Progenitor cell of endocrine pancreas (in vitro differentiated cells): Measurements from ENCODE around the gene KRTAP23-1. TPM values are rescaled to one million over a fixed set of nuclear protein-coding genes. Genes with fewer than 3 reads are reported as not detected.

Source experiments
- DNase-seq: peaks from one replicate; pipeline ENCODE4 v3.0.0; 2021; ENCODE audit warnings: low spot score; ENCODE audit not compliant: unreplicated experiment
- H3K27ac Mint-ChIP-seq: 2 replicates; pipeline ENCODE4 v1.8.0; 2021; ENCODE audit warnings: mild to moderate bottlenecking, moderate library complexity, mixed read lengths
- H3K27me3 Mint-ChIP-seq: 2 replicates; pipeline ENCODE4 v1.8.0; 2021; ENCODE audit warnings: mixed read lengths
- H3K36me3 Mint-ChIP-seq: 2 replicates; pipeline ENCODE4 v1.8.0; 2022; ENCODE audit warnings: mixed read lengths; ENCODE audit not compliant: insufficient read depth
- H3K4me1 Mint-ChIP-seq: 2 replicates; pipeline ENCODE4 v1.8.0; 2021; ENCODE audit warnings: low read depth, mixed read lengths
- H3K4me3 Mint-ChIP-seq: 2 replicates; pipeline ENCODE4 v1.8.0; 2021; ENCODE audit warnings: low read depth, mild to moderate bottlenecking, moderate library complexity, mixed read lengths
- H3K9me3 Mint-ChIP-seq: 2 replicates; pipeline ENCODE4 v1.8.0; 2021; ENCODE audit warnings: low read depth, mixed read lengths
- CTCF ChIP-seq: fragments of 200-600 bp; sonication (generic); IDR thresholded peaks from one replicate; pipeline ENCODE4 v1.5.0; 2021; ENCODE audit warnings: antibody characterized with exemption, mild to moderate bottlenecking; ENCODE audit not compliant: unreplicated experiment
- microRNA-seq: library from miRNA; unstranded; fragments of <30 nt; microRNA quantifications from one replicate; pipeline ENCODE4 v1.1.0, GENCODE V29; 2020; ENCODE audit warnings: borderline number of aligned reads; ENCODE audit not compliant: unreplicated experiment
- total RNA-seq: library from RNA; stranded (reverse); gene quantifications from 2 replicates; pipeline ENCODE4 v1.2.1, GENCODE V29; 2021

KRTAP23-1 gene
- total RNA-seq, 1 donor from 2014 or later: not detected

- Mint-ChIP-seq H3K27me3 (no peaks in the 10 kb centered on the region), H3K4me1 (no peaks in the 10 kb centered on the region), H3K9me3 (no peaks in the 10 kb centered on the region), H3K36me3 (no peaks in the 10 kb centered on the region), H3K4me3 (no peak overlapping the region), H3K27ac (no peak overlapping the region)
- TF ChIP-seq CTCF: no peak
- DNase-seq: no peak
These were observed 32.7 kb downstream of the KRTAP23-1 start for GRCh38 chr21:30315701-30316100.

GRCh38 chr21:30306884-30307283 is 41.5 kb downstream of the KRTAP23-1 start:
- Mint-ChIP-seq H3K27me3 (no peaks in the 10 kb centered on the region), H3K36me3 (no peaks in the 10 kb centered on the region), H3K4me3 (no peak overlapping the region), H3K4me1 (no peaks in the 10 kb centered on the region), H3K9me3 (no peaks in the 10 kb centered on the region), H3K27ac (peak overlapping the region; percentile 46)
- DNase-seq: no peak
- TF ChIP-seq CTCF: no peak

- H3K27me3 Mint-ChIP-seq: no peaks in the 10 kb centered on the region
- H3K4me3 Mint-ChIP-seq: no peak overlapping the region
- no peaks in the 10 kb centered on the region for H3K4me1 Mint-ChIP-seq
- TF ChIP-seq CTCF: no peak
- no peak overlapping the region for H3K27ac Mint-ChIP-seq
- no peaks in the 10 kb centered on the region for H3K9me3 Mint-ChIP-seq
- DNase-seq: no peak
- no peaks in the 10 kb centered on the region for H3K36me3 Mint-ChIP-seq
These were observed 43.3 kb downstream of the KRTAP23-1 start for GRCh38 chr21:30305136-30305535.

Small RNA genes within 50 kb of the gene (microRNA-seq; reads per million reads assigned to microRNA genes)
- not detected for gene MIR4327

Other genes with a start within 250 kb of the KRTAP23-1 start
- gene CLDN17, start 181.8 kb downstream of the KRTAP23-1 start, total RNA-seq: not detected in 2 replicates
- gene CLDN8, start 132.5 kb downstream of the KRTAP23-1 start, total RNA-seq: not detected in 2 replicates
- gene KRTAP24-1, start 65.7 kb downstream of the KRTAP23-1 start, total RNA-seq: not detected in 2 replicates
- gene KRTAP25-1, start 59.1 kb downstream of the KRTAP23-1 start, total RNA-seq: not detected in 2 replicates
- not detected in 2 replicates for gene KRTAP26-1, start 28.3 kb downstream of the KRTAP23-1 start, total RNA-seq
- gene KRTAP27-1, start 10.9 kb downstream of the KRTAP23-1 start, total RNA-seq: not detected in 2 replicates
- not detected in 2 replicates for gene KRTAP13-2, start 23.7 kb upstream of the KRTAP23-1 start, total RNA-seq
- gene KRTAP13-1, start 47.4 kb upstream of the KRTAP23-1 start, total RNA-seq: not detected in 2 replicates
- not detected in 2 replicates for gene KRTAP13-3, start 77.3 kb upstream of the KRTAP23-1 start, total RNA-seq
- gene KRTAP13-4, start 81.6 kb upstream of the KRTAP23-1 start, total RNA-seq: not detected in 2 replicates
- gene KRTAP15-1, start 91.7 kb upstream of the KRTAP23-1 start, total RNA-seq: not detected in 2 replicates
- not detected in 2 replicates for gene KRTAP19-1, start 131.8 kb upstream of the KRTAP23-1 start, total RNA-seq
- gene KRTAP19-2, start 138.8 kb upstream of the KRTAP23-1 start, total RNA-seq: not detected in 2 replicates
- gene KRTAP19-3, start 143.4 kb upstream of the KRTAP23-1 start, total RNA-seq: not detected in 2 replicates
- gene KRTAP19-4, start 148.6 kb upstream of the KRTAP23-1 start, total RNA-seq: not detected in 2 replicates
- gene KRTAP19-5, start 153.5 kb upstream of the KRTAP23-1 start, total RNA-seq: not detected in 2 replicates
- not detected in 2 replicates for gene KRTAP19-6, start 193.3 kb upstream of the KRTAP23-1 start, total RNA-seq
- not detected in 2 replicates for gene KRTAP19-7, start 212.7 kb upstream of the KRTAP23-1 start, total RNA-seq
- not detected in 2 replicates for gene KRTAP22-2, start 241.8 kb upstream of the KRTAP23-1 start, total RNA-seq
- gene KRTAP6-3, start 243.8 kb upstream of the KRTAP23-1 start, total RNA-seq: not detected in 2 replicates